ENCODE data around the gene TSPAN5.

DNA sequence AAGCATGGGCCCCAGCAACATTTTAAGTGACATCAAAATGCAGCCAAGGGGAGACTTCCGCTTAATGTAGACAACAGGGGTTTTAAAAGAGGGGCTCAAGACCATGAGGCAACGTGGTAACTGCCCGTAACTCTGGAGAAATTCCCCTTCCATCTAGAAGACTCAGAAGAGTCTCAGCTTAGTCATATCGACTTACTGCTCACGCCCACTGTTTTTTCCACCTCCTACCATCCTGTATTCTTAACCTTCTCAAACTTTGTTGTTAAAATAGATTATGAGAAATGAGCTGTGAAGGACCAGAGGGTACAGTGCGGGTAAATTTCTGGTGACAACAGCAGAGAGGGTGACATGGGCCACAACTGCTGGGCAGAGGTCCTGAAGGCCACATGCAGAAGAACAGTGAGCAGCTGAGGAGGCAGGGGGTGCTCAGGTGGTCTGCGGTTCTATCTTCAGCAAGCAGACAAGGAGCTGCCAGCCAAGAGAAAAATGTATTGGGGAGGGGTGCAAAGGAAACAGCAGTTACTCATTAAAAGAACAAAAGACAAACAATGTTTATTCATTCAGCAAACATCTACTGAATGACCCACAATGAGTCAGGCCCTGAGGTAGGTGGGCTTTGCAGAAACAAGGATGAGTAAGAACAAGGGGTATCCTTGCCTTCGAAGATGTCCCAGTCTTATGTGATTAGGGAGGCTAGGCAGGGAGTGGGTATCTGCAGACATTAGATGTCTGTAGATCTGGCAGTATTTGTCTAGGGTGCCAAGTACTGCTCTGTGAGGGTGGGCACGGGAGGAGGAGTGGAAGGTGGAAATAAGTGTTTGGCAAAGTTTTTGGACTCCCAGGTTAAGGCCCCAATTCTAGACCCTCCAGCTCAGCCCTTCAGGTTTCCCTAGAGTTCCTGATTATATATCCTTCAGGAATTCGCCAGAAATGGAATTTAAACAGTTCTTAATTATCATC is 175.3 kb downstream of the TSPAN5 start:
- no peak for TF ChIP-seq CTCF (IDR thresholded peaks at IDR 0.05)
- no peak for TF ChIP-seq POLR2A (IDR thresholded peaks at IDR 0.05)
